Measurements from ENCODE around the gene ACO2. TPM values are rescaled to one million over a fixed set of nuclear protein-coding genes. Genes with fewer than 3 reads are reported as not detected.

ACO2 gene
- total RNA-seq, 1 experiment from 2014 or later = 105 TPM

DNA sequence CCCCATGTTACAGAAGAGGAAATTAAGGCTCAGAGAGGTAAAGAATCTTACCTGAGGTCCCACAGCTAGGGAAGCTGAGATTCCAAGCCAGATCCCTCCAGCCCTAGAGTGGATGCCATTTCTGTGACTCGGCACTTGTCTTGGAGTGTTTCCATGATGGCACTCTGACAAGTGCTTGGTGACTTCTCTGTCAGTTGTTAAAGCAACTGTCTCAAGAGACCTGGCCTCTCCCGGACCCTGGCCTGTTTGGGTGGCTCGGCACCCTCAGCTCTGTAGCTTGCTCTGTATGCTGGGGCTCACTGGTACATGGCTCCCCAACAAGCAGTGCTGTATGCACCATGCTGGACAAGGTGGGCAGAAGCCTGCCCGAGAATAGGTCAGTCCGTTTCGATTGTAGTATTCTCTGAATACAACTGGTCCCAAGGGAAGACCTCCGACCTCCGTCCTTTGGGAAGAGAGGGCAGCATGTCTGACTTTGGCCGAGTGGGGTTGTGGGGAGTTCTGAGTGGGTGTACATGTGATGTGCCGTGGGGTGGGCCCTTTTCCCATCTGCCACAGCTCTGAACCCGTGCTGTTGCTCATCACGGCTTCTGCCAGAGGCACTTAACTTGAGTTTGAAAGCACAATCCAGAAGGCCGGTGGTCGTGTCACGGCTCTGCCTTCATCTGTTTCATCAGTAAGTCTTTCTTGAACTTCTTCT lies 12.4 kb downstream of the ACO2 start:
- BruUV-seq (replicated peaks) = no TSS peak
- peaks cover 25% of the 10 kb centered on the region for H3K4me1 Mint-ChIP-seq (ENCODE audit: insufficient read depth, unreplicated experiment)
- no peak overlapping the region for H3K4me3 Mint-ChIP-seq (ENCODE audit: unreplicated experiment)
- TF ChIP-seq, protein P1, sequence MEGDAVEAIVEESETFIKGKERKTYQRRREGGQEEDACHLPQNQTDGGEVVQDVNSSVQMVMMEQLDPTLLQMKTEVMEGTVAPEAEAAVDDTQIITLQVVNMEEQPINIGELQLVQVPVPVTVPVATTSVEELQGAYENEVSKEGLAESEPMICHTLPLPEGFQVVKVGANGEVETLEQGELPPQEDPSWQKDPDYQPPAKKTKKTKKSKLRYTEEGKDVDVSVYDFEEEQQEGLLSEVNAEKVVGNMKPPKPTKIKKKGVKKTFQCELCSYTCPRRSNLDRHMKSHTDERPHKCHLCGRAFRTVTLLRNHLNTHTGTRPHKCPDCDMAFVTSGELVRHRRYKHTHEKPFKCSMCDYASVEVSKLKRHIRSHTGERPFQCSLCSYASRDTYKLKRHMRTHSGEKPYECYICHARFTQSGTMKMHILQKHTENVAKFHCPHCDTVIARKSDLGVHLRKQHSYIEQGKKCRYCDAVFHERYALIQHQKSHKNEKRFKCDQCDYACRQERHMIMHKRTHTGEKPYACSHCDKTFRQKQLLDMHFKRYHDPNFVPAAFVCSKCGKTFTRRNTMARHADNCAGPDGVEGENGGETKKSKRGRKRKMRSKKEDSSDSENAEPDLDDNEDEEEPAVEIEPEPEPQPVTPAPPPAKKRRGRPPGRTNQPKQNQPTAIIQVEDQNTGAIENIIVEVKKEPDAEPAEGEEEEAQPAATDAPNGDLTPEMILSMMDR (IDR thresholded peaks at IDR 0.05; ENCODE audit: unreplicated experiment) = no peak
- H3K9me3 Mint-ChIP-seq (ENCODE audit: unreplicated experiment) = no peaks in the 10 kb centered on the region
- H3K27ac Mint-ChIP-seq (ENCODE audit: low read depth, unreplicated experiment) = peak overlapping the region; percentile 25
- H3K36me3 Mint-ChIP-seq (ENCODE audit: insufficient read depth, unreplicated experiment) = peaks cover 32% of the 10 kb centered on the region
- intact Hi-C loops (cut with micrococcal nuclease) = no loop called here
- CTCF ChIA-PET = interaction anchor here (0.6 to 1.1 kb wide), 4 partner anchors 8 to 200 kb away, joined by 3 to 4 read pairs (median 3); no protein-coding TSS in a partner anchor
- POLR2A ChIA-PET = interaction anchor here (1.0 to 4.4 kb wide), 4 partner anchors 12 to 35 kb away, joined by 4 to 39 read pairs (median 7); partner anchors contain the start of genes ACO2, PHF5A and TOB2
- no peaks in the 10 kb centered on the region for H3K27me3 Mint-ChIP-seq (ENCODE audit: insufficient read depth, unreplicated experiment)
- no peak for DNase-seq (ENCODE audit: unreplicated experiment)

DNA sequence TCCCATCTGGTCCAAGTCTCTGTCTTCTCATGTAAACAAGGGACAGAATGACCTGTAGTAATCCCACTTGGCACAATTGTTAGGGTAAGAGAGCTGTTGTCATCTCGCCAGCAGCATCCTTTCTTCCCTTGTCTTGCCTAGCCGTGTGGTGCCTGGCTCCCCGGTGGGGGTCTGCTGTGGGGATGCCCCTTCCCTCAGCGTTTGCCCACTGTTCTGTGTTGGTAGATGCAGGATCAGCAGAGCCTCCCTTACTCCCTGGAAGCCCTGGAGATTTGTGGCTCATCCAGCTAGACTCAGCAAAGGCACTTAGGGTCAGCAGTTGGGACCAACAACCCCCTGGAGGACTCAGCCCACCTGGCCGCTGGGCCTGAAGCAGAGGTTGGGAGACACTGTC lies 13.0 kb downstream of the ACO2 start:
- H3K27ac Mint-ChIP-seq (ENCODE audit: low read depth, unreplicated experiment) = no peak overlapping the region
- BruUV-seq (replicated peaks) = no TSS peak
- intact Hi-C loops (cut with micrococcal nuclease) = no loop called here
- ChIA-PET POLR2A (interaction anchor here (2.5 kb wide), 1 partner anchor 13 kb away, joined by 9 read pairs; the partner anchor contains the start of genes ACO2 and PHF5A), CTCF (interaction anchor here (1.0 to 1.1 kb wide), 2 partner anchors 8 to 36 kb away, joined by 3 to 4 read pairs; no protein-coding TSS in a partner anchor)
- H3K4me1 Mint-ChIP-seq (ENCODE audit: insufficient read depth, unreplicated experiment) = peaks cover 28% of the 10 kb centered on the region
- no peaks in the 10 kb centered on the region for H3K9me3 Mint-ChIP-seq (ENCODE audit: unreplicated experiment)
- TF ChIP-seq, protein P1 (IDR thresholded peaks at IDR 0.05; ENCODE audit: unreplicated experiment) = no peak
- H3K4me3 Mint-ChIP-seq (ENCODE audit: unreplicated experiment) = no peak overlapping the region
- no peak for DNase-seq (ENCODE audit: unreplicated experiment)
- no peaks in the 10 kb centered on the region for H3K27me3 Mint-ChIP-seq (ENCODE audit: insufficient read depth, unreplicated experiment)
- H3K36me3 Mint-ChIP-seq (ENCODE audit: insufficient read depth, unreplicated experiment) = peaks cover 31% of the 10 kb centered on the region

GRCh38 chr22:41482319-41482935 lies 13.5 kb downstream of the ACO2 start:
- no peaks in the 10 kb centered on the region for H3K27me3 Mint-ChIP-seq (ENCODE audit: insufficient read depth, unreplicated experiment)
- peaks cover 31% of the 10 kb centered on the region for H3K36me3 Mint-ChIP-seq (ENCODE audit: insufficient read depth, unreplicated experiment)
- ChIA-PET CTCF (interaction anchor here (1.0 to 1.2 kb wide), 3 partner anchors 9 to 35 kb away, joined by 3 to 4 read pairs (median 3); no protein-coding TSS in a partner anchor), POLR2A (interaction anchor here (2.5 kb wide), 1 partner anchor 14 kb away, joined by 9 read pairs; the partner anchor contains the start of genes ACO2 and PHF5A)
- TF ChIP-seq, protein P1 (IDR thresholded peaks at IDR 0.05; ENCODE audit: unreplicated experiment) = no peak
- no peak overlapping the region for H3K4me3 Mint-ChIP-seq (ENCODE audit: unreplicated experiment)
- H3K4me1 Mint-ChIP-seq (ENCODE audit: insufficient read depth, unreplicated experiment) = peaks cover 33% of the 10 kb centered on the region
- no TSS peak for BruUV-seq (replicated peaks)
- no peak overlapping the region for H3K27ac Mint-ChIP-seq (ENCODE audit: low read depth, unreplicated experiment)
- H3K9me3 Mint-ChIP-seq (ENCODE audit: unreplicated experiment) = no peaks in the 10 kb centered on the region
- DNase-seq (ENCODE audit: unreplicated experiment) = no peak
- intact Hi-C loops (cut with micrococcal nuclease) = no loop called here

DNA sequence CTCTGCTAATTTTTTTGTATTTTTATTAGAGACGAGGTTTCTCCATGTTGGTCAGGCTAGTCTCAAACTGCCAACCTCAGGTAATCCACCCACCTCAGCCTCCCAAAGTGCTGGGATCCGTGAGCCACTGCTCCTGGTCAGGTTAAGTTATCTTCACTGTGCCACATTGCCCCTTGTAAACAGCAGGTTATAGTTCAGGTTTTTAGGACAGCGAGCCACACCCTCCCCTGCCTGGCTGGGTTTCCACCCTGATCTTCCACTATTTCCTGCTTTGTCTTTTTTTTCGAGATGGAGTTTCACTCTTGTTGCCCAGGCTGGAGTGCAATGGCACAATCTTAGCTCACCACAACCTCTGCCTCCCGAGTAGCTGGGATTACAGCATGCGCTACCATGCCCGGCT lies 16.1 kb downstream of the ACO2 start:
- intact Hi-C loops (cut with micrococcal nuclease) = no loop called here
- Mint-ChIP-seq H3K27ac (ENCODE audit: low read depth, unreplicated experiment) (no peak overlapping the region), H3K4me3 (ENCODE audit: unreplicated experiment) (no peak overlapping the region), H3K4me1 (ENCODE audit: insufficient read depth, unreplicated experiment) (peaks cover 40% of the 10 kb centered on the region), H3K36me3 (ENCODE audit: insufficient read depth, unreplicated experiment) (peaks cover 19% of the 10 kb centered on the region), H3K9me3 (ENCODE audit: unreplicated experiment) (no peaks in the 10 kb centered on the region), H3K27me3 (ENCODE audit: insufficient read depth, unreplicated experiment) (no peaks in the 10 kb centered on the region)
- ChIA-PET CTCF (interaction anchor here (0.7 kb wide), 1 partner anchor 18 kb away, joined by 3 read pairs; no protein-coding TSS in a partner anchor), POLR2A (interaction anchor here (1.0 kb wide), 1 partner anchor 37 kb away, joined by 4 read pairs; no protein-coding TSS in a partner anchor)
- no TSS peak for BruUV-seq (replicated peaks)
- TF ChIP-seq, protein P1 (IDR thresholded peaks at IDR 0.05; ENCODE audit: unreplicated experiment) = no peak
- DNase-seq (ENCODE audit: unreplicated experiment) = no peak

Data from MCF 10A (cell line).